DOHH2 (cell line): Measurements from ENCODE around the gene FADS6.

Experiments used
- H3F3A ChIP-seq: fragments of 200-600 bp; sonication (generic), shearing (Covaris generic); 2 replicates; pipeline ENCODE4 v1.6.0; 2016; ENCODE audit warnings: antibody characterized with exemption, mild to moderate bottlenecking; ENCODE audit not compliant: control insufficient read depth, insufficient read depth
- H3K27ac ChIP-seq: fragments of 200-600 bp; sonication (generic); 2 replicates; pipeline ENCODE4 v1.5.1; 2014; ENCODE audit warnings: low read depth, mild to moderate bottlenecking, low read length, moderate library complexity
- H3K27me3 ChIP-seq: fragments of 200-600 bp; sonication (generic); 2 replicates; pipeline ENCODE4 v1.6.1; 2014; ENCODE audit warnings: mild to moderate bottlenecking, low read length, mixed read lengths; ENCODE audit not compliant: control insufficient read depth
- H3K36me3 ChIP-seq: fragments of 200-600 bp; sonication (generic); 2 replicates; pipeline ENCODE4 v1.6.1; 2014; ENCODE audit warnings: mild to moderate bottlenecking, low read length, moderate library complexity, mixed read lengths; ENCODE audit not compliant: control insufficient read depth
- H3K4me1 ChIP-seq: fragments of 200-600 bp; sonication (generic); 2 replicates; pipeline ENCODE4 v1.6.1; 2014; ENCODE audit warnings: mild to moderate bottlenecking, low read length, mixed read lengths; ENCODE audit not compliant: control insufficient read depth
- H3K4me2 ChIP-seq: fragments of 200-600 bp; sonication (generic); 2 replicates; pipeline ENCODE4 v1.6.0; 2014; ENCODE audit warnings: mild to moderate bottlenecking, low read length, moderate library complexity
- H3K4me3 ChIP-seq: fragments of 200-600 bp; sonication (generic); 2 replicates; pipeline ENCODE4 v1.5.1; 2014; ENCODE audit warnings: mild to moderate bottlenecking, low read length, mixed read lengths
- H3K79me2 ChIP-seq: fragments of 200-600 bp; sonication (generic); 2 replicates; pipeline ENCODE4 v1.6.1; 2014; ENCODE audit warnings: mild to moderate bottlenecking, low read length, mixed read lengths; ENCODE audit not compliant: control insufficient read depth
- H3K9me2 ChIP-seq: fragments of 200-600 bp; sonication (generic); replicated peaks from 2 replicates; pipeline ENCODE4 v1.6.1; 2014; ENCODE audit warnings: mild to moderate bottlenecking, low read length, mixed read lengths; ENCODE audit not compliant: control insufficient read depth
- H3K9me3 ChIP-seq: fragments of 200-600 bp; sonication (generic); 2 replicates; pipeline ENCODE4 v1.6.1; 2014; ENCODE audit warnings: antibody characterized with exemption, low read length, mixed read lengths; ENCODE audit not compliant: control insufficient read depth, insufficient read depth
- H4K20me1 ChIP-seq: fragments of 200-600 bp; sonication (generic); 2 replicates; pipeline ENCODE4 v1.6.0; 2014; ENCODE audit warnings: low read depth, mild to moderate bottlenecking, antibody characterized with exemption, low read length, moderate library complexity; ENCODE audit not compliant: control insufficient read depth, insufficient read depth
- EZH2phosphoT487 ChIP-seq: fragments of 200-600 bp; sonication (generic); IDR thresholded peaks from 2 replicates; pipeline ENCODE4 v1.6.1; 2017; ENCODE audit warnings: borderline replicate concordance, mild to moderate bottlenecking, antibody characterized with exemption, low read length, moderate library complexity, mixed read lengths
- TF ChIP-seq, protein P1 (sequence below): fragments of 200-600 bp; sonication (generic); IDR thresholded peaks from one replicate; pipeline ENCODE4 v1.5.1; 2014; ENCODE audit warnings: antibody characterized with exemption, mild to moderate bottlenecking, low read depth, low read length; ENCODE audit not compliant: poor library complexity, severe bottlenecking

FADS6 gene

DNA sequence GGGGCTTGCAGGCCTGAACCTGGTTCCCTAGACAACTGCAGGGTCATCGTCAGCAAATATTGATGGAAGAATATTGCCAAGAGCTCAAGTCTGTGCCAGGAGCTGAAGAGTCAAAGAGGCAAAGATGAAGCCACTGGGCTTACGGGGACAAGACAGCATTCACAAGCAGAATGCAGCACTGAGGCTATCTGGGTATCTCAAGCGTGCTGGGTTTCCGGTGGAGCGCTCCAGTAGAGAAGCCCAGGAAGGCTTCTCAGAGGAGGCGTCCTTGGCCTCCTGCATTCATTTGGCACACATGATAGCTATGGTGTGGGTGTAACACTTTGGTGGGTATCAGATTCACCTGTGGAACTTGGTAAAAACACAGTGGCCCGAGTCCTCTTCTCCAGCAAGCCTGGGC, 2.9 kb downstream of the FADS6 start:
- no peaks in the 10 kb centered on the region for H3K36me3 ChIP-seq
- TF ChIP-seq, protein P1, sequence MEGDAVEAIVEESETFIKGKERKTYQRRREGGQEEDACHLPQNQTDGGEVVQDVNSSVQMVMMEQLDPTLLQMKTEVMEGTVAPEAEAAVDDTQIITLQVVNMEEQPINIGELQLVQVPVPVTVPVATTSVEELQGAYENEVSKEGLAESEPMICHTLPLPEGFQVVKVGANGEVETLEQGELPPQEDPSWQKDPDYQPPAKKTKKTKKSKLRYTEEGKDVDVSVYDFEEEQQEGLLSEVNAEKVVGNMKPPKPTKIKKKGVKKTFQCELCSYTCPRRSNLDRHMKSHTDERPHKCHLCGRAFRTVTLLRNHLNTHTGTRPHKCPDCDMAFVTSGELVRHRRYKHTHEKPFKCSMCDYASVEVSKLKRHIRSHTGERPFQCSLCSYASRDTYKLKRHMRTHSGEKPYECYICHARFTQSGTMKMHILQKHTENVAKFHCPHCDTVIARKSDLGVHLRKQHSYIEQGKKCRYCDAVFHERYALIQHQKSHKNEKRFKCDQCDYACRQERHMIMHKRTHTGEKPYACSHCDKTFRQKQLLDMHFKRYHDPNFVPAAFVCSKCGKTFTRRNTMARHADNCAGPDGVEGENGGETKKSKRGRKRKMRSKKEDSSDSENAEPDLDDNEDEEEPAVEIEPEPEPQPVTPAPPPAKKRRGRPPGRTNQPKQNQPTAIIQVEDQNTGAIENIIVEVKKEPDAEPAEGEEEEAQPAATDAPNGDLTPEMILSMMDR, result no peak
- TF ChIP-seq EZH2phosphoT487, result no peak
- no peaks in the 10 kb centered on the region for H3K79me2 ChIP-seq
- H3K4me2 ChIP-seq, result no peak overlapping the region
- no peaks in the 10 kb centered on the region for H3K4me1 ChIP-seq
- no peaks in the 10 kb centered on the region for H4K20me1 ChIP-seq
- peaks cover 6% of the 10 kb centered on the region; the same call in 1 of the 2 replicates for H3K27me3 ChIP-seq
- no peaks in the 10 kb centered on the region for H3K9me3 ChIP-seq
- no peaks in the 10 kb centered on the region for H3K9me2 ChIP-seq
- no peak overlapping the region for H3K27ac ChIP-seq
- no peak overlapping the region for H3K4me3 ChIP-seq
- no peaks in the 10 kb centered on the region for H3F3A ChIP-seq

DNA sequence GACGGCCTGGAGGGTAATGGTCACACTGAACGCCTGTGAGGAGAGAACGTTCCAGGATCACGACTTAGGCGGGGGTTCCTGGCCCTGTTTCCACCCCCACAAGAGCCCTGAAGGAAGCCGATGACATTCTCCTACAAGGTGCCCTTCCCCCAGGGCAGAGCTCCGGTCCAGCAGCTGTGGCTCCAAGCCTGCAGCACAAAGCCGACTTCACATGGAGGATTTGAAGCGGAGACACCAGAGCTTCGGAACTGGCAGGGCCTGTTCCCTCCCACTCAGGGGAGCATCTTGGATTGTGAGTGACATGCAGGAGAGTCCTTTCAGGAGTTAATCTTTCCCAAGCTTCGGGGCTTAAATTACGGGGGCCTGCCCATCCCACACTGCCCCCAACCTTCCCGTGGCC, 5.0 kb downstream of the FADS6 start:
- peaks cover 7% of the 10 kb centered on the region; the same call in 1 of the 2 replicates for H3K27me3 ChIP-seq
- no peak for TF ChIP-seq EZH2phosphoT487
- TF ChIP-seq, protein P1, result no peak
- H3K9me3 ChIP-seq, result no peaks in the 10 kb centered on the region

DNA sequence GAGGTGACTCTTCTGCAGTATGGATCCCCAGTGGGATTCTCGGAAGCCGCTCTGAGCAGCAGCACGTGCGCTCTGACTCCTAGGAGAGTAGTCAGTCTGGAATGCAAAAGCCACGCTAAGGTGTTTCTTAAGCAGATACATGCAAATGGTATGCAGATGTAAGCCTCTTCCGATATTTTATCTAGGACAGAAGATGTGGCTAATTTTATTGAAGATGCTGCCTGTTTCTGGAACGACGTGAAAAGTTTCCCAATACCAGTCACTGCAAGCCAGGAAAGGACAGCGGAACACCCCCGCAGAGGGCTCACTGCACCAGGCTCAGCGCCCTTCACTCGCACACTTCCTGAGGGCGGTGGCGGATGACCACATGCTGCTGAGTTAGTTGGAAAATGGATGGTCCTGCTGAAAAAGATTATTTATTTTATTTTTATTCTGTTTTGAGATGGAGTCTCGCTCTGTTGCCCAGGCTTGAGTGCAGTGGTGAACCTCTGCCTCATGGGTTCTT, 10.1 kb downstream of the FADS6 start:
- Histone ChIP-seq H3K27ac (no peak overlapping the region), H3K9me3 (no peaks in the 10 kb centered on the region), H4K20me1 (no peaks in the 10 kb centered on the region), H3K27me3 (peaks cover 7% of the 10 kb centered on the region; the same call in 1 of the 2 replicates), H3K9me2 (no peaks in the 10 kb centered on the region), H3K4me3 (no peak overlapping the region), H3K4me2 (no peak overlapping the region), H3K79me2 (no peaks in the 10 kb centered on the region), H3F3A (no peaks in the 10 kb centered on the region), H3K36me3 (no peaks in the 10 kb centered on the region), H3K4me1 (no peaks in the 10 kb centered on the region)
- TF ChIP-seq, protein P1, result no peak
- no peak for TF ChIP-seq EZH2phosphoT487

More for the DNA sequence above, 5.0 kb downstream of the FADS6 start:
- Histone ChIP-seq H3K9me2 (no peaks in the 10 kb centered on the region), H3F3A (no peaks in the 10 kb centered on the region), H3K36me3 (no peaks in the 10 kb centered on the region), H3K27ac (no peak overlapping the region), H4K20me1 (no peaks in the 10 kb centered on the region), H3K4me1 (no peaks in the 10 kb centered on the region), H3K4me3 (no peak overlapping the region), H3K4me2 (no peak overlapping the region), H3K79me2 (no peaks in the 10 kb centered on the region)
